BE2C (cell line): ENCODE data around the gene NFIB.

Source experiments
- DNase-seq: peaks from one replicate; pipeline ENCODE4 v3.0.0-alpha.2; 2020
- H3K27me3 ChIP-seq: fragments of 250-450 bp; sonication (Bioruptor Pico); 2 replicates; pipeline ENCODE4 v1.5.1; 2020; ENCODE audit warnings: mild to moderate bottlenecking
- H3K36me3 ChIP-seq: fragments of 250-450 bp; sonication (Bioruptor Pico); 2 replicates; pipeline ENCODE4 v1.5.1; 2020; ENCODE audit warnings: mild to moderate bottlenecking
- H3K4me1 ChIP-seq: fragments of 250-450 bp; sonication (Bioruptor Pico); 2 replicates; pipeline ENCODE4 v1.5.1; 2020
- H3K4me3 ChIP-seq: 2 replicates; pipeline ENCODE4 v1.5.1; 2011; ENCODE audit warnings: low read depth, low read length
- H3K9me3 ChIP-seq: fragments of 250-450 bp; sonication (Bioruptor Pico); 2 replicates; pipeline ENCODE4 v1.5.1; 2020
- TF ChIP-seq, protein P1 (sequence below): IDR thresholded peaks from 2 replicates; pipeline ENCODE4 v1.5.1; 2012; ENCODE audit warnings: mild to moderate bottlenecking, low read depth, low read length

The NFIB gene

DNA sequence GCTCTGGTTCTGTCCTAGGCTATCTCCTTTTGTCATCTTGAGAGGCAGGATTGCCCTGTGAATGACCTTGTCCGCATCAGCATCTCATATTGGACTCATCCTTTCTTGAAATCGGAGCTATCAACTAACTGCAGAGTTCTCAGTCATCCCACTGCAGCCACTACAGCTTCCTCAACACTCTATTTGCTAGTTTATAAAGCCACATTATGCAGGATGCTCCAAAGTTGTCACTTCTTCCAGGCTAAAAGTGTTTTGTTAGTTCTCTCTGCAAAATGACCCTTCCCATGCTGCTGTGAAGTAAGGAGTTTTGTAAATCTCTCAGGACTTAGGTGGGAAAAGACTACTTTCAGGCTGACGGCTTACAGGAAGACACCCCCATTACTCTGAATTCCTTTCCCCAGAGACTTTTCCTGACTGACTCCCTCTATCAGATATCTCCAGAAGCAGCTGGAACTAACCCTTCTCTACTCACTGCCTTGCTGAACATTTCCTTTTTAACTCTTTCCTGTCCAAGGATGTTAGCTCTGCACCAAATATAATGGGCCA lies 257.6 kb downstream of the NFIB start:
- DNase-seq, result peak; percentile 21
- H3K36me3 ChIP-seq, result no peaks in the 10 kb centered on the region
- H3K4me3 ChIP-seq, result peak overlapping the region; percentile 2
- TF ChIP-seq, protein P1, sequence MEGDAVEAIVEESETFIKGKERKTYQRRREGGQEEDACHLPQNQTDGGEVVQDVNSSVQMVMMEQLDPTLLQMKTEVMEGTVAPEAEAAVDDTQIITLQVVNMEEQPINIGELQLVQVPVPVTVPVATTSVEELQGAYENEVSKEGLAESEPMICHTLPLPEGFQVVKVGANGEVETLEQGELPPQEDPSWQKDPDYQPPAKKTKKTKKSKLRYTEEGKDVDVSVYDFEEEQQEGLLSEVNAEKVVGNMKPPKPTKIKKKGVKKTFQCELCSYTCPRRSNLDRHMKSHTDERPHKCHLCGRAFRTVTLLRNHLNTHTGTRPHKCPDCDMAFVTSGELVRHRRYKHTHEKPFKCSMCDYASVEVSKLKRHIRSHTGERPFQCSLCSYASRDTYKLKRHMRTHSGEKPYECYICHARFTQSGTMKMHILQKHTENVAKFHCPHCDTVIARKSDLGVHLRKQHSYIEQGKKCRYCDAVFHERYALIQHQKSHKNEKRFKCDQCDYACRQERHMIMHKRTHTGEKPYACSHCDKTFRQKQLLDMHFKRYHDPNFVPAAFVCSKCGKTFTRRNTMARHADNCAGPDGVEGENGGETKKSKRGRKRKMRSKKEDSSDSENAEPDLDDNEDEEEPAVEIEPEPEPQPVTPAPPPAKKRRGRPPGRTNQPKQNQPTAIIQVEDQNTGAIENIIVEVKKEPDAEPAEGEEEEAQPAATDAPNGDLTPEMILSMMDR, result no peak
- no peaks in the 10 kb centered on the region for H3K27me3 ChIP-seq
- H3K4me1 ChIP-seq, result peaks cover 35% of the 10 kb centered on the region
- H3K9me3 ChIP-seq, result no peaks in the 10 kb centered on the region

GRCh38 chr9:14054096-14054495 lies 259.8 kb downstream of the NFIB start:
- no peaks in the 10 kb centered on the region for H3K27me3 ChIP-seq
- no peak for DNase-seq
- H3K4me3 ChIP-seq, result no peak overlapping the region
- H3K9me3 ChIP-seq, result no peaks in the 10 kb centered on the region
- peaks cover 33% of the 10 kb centered on the region for H3K4me1 ChIP-seq
- TF ChIP-seq, protein P1, result no peak
- H3K36me3 ChIP-seq, result no peaks in the 10 kb centered on the region

DNA sequence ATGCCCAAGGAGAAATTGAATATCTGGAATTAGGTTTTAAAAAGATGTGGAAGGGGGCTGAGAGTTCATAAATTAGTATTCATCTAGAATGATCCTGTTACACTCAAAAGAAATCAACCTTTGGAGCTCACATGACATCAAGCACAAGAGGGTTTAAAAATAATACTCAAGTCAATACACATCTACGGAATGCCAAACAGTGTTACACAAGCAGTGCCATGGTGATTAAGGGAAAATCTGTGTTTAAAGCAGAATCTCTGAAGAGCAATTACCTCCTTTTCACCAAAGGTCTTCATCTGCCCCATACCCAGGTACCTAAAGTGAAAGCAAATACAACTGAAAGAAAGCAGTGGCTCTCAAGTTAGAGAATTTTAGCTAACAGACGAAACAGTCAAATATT lies 261.6 kb downstream of the NFIB start:
- DNase-seq, result no peak
- H3K36me3 ChIP-seq, result no peaks in the 10 kb centered on the region
- peaks cover 22% of the 10 kb centered on the region for H3K4me1 ChIP-seq
- TF ChIP-seq, protein P1, result no peak
- no peaks in the 10 kb centered on the region for H3K27me3 ChIP-seq
- H3K4me3 ChIP-seq, result no peak overlapping the region
- H3K9me3 ChIP-seq, result no peaks in the 10 kb centered on the region

- TF ChIP-seq, protein P1, result no peak
- no peak for DNase-seq
- H3K4me1 ChIP-seq, result peaks cover 12% of the 10 kb centered on the region
- H3K4me3 ChIP-seq, result no peak overlapping the region
- H3K27me3 ChIP-seq, result no peaks in the 10 kb centered on the region
- H3K9me3 ChIP-seq, result no peaks in the 10 kb centered on the region
- no peaks in the 10 kb centered on the region for H3K36me3 ChIP-seq
Observed at GRCh38 chr9:14051419-14051818, 262.5 kb downstream of the NFIB start.

- Histone ChIP-seq H3K4me1 (no peaks in the 10 kb centered on the region), H3K9me3 (no peaks in the 10 kb centered on the region; the same call in 1 of the 2 replicates), H3K36me3 (no peaks in the 10 kb centered on the region), H3K4me3 (no peak overlapping the region), H3K27me3 (no peaks in the 10 kb centered on the region)
- DNase-seq, result no peak
- TF ChIP-seq, protein P1, result no peak
Observed at GRCh38 chr9:14043483-14043882, 270.5 kb downstream of the NFIB start.

GRCh38 chr9:14037331-14037730 lies 276.6 kb downstream of the NFIB start:
- Histone ChIP-seq H3K4me3 (no peak overlapping the region), H3K27me3 (no peaks in the 10 kb centered on the region), H3K36me3 (no peaks in the 10 kb centered on the region), H3K9me3 (no peaks in the 10 kb centered on the region), H3K4me1 (no peaks in the 10 kb centered on the region; the same call in 1 of the 2 replicates)
- TF ChIP-seq, protein P1, result no peak
- DNase-seq, result no peak
